DND-41 (cell line): ENCODE data around the gene NADK2.
"Not testable (repeated sequence)": the region's sequence is repeated elsewhere in the genome, so short reads cannot be mapped to it uniquely, and the experiment has no call there.

ENCODE experiments used
- ATAC-seq: fragments of 200-7000 bp; cut with Tn5 transposase; 3 replicates; pipeline ENCODE4 v1.9.1; 2021; ENCODE audit warnings: low read depth; ENCODE audit not compliant: insufficient read depth
- DNase-seq: peaks from one replicate; pipeline ENCODE4 v3.0.0-alpha.2; 2020
- H2AFZ ChIP-seq: 2 replicates; pipeline ENCODE4 v1.6.0; 2012; ENCODE audit warnings: low read depth, low read length
- H3K27ac ChIP-seq: 2 replicates; pipeline ENCODE4 v1.5.1; 2012; ENCODE audit warnings: low read length, inconsistent platforms
- H3K27me3 ChIP-seq: fragments of 200-600 bp; sonication (generic); 2 replicates; pipeline ENCODE4 v1.6.0; 2012; ENCODE audit warnings: low read length, mild to moderate bottlenecking, inconsistent platforms; ENCODE audit not compliant: insufficient read depth, poor library complexity
- H3K36me3 ChIP-seq: 2 replicates; pipeline ENCODE4 v1.5.1; 2012; ENCODE audit warnings: low read length, inconsistent platforms; ENCODE audit not compliant: insufficient read depth
- H3K4me1 ChIP-seq: 2 replicates; pipeline ENCODE4 v1.5.1; 2012; ENCODE audit warnings: mild to moderate bottlenecking, low read length; ENCODE audit not compliant: insufficient read depth
- H3K4me2 ChIP-seq: 2 replicates; pipeline ENCODE4 v1.6.0; 2012; ENCODE audit warnings: mild to moderate bottlenecking, moderate library complexity, low read length, inconsistent platforms; ENCODE audit not compliant: insufficient read depth
- H3K4me3 ChIP-seq, 2 experiments: fragments of 200-600 bp in 1 of 2; shearing (Covaris generic) in 1 of 2; 2 replicates each; pipeline ENCODE4 v1.5.1; 2012 to 2016; ENCODE audit warnings: inconsistent platforms in 2 of 2, low read length in 2 of 2, mild to moderate bottlenecking in 2 of 2, low read depth in 1 of 2, moderate library complexity in 1 of 2
- H3K79me2 ChIP-seq: 2 replicates; pipeline ENCODE4 v1.6.0; 2012; ENCODE audit warnings: low read length, inconsistent platforms; ENCODE audit not compliant: insufficient read depth
- H3K9ac ChIP-seq: 2 replicates; pipeline ENCODE4 v1.6.0; 2012; ENCODE audit warnings: low read depth, mild to moderate bottlenecking, inconsistent platforms, low read length, moderate library complexity
- H3K9me3 ChIP-seq: 2 replicates; pipeline ENCODE4 v1.5.1; 2012; ENCODE audit warnings: low read length, moderate library complexity, mild to moderate bottlenecking, inconsistent platforms; ENCODE audit not compliant: insufficient read depth, severe bottlenecking
- H4K20me1 ChIP-seq: 2 replicates; pipeline ENCODE4 v1.6.0; 2012; ENCODE audit warnings: low read length; ENCODE audit not compliant: insufficient read depth
- CTCF ChIP-seq: IDR thresholded peaks from 2 replicates; pipeline ENCODE4 v1.5.1; 2012; ENCODE audit warnings: borderline replicate concordance, low read length, moderate library complexity, mild to moderate bottlenecking; ENCODE audit not compliant: poor library complexity, severe bottlenecking; ENCODE audit errors: extremely low read depth
- EZH2 ChIP-seq: IDR thresholded peaks from 3 replicates; pipeline ENCODE4 v1.6.1; 2012; ENCODE audit warnings: borderline replicate concordance, low read depth, mild to moderate bottlenecking, moderate library complexity, low read length, inconsistent platforms; ENCODE audit not compliant: severe bottlenecking

The NADK2 gene

GRCh38 chr5:36198281-36198680, 43.4 kb downstream of the NADK2 start:
- no peaks in the 10 kb centered on the region for H3K4me1 ChIP-seq
- H3K79me2 ChIP-seq = no peaks in the 10 kb centered on the region
- ATAC-seq = no peak
- no peak overlapping the region for H3K4me3 ChIP-seq
- no peaks in the 10 kb centered on the region for H3K9me3 ChIP-seq
- no peaks in the 10 kb centered on the region for H3K27me3 ChIP-seq
- peaks cover 77% of the 10 kb centered on the region for H3K36me3 ChIP-seq
- no peak for DNase-seq
- H3K4me2 ChIP-seq = no peak overlapping the region
- TF ChIP-seq EZH2 (no peak), CTCF (no peak)
- H4K20me1 ChIP-seq = no peaks in the 10 kb centered on the region
- no peak overlapping the region for H3K9ac ChIP-seq
- H3K27ac ChIP-seq = no peak overlapping the region
- H2AFZ ChIP-seq = no peak overlapping the region

GRCh38 chr5:36193746-36194145, 48.0 kb downstream of the NADK2 start:
- Histone ChIP-seq H3K4me2 (no peak overlapping the region), H3K9me3 (peaks cover 6% of the 10 kb centered on the region), H3K36me3 (peaks cover 76% of the 10 kb centered on the region), H3K79me2 (no peaks in the 10 kb centered on the region), H2AFZ (no peak overlapping the region), H3K4me1 (no peaks in the 10 kb centered on the region), H3K27me3 (no peaks in the 10 kb centered on the region), H3K9ac (no peak overlapping the region), H3K4me3 (no peak overlapping the region), H3K27ac (no peak overlapping the region), H4K20me1 (no peaks in the 10 kb centered on the region)
- ATAC-seq (no peak), DNase-seq (no peak)
- TF ChIP-seq EZH2 (no peak), CTCF (no peak)

- ATAC-seq, H3K9ac ChIP-seq, H3K27me3 ChIP-seq, DNase-seq, H3K9me3 ChIP-seq, H3K4me2 ChIP-seq, H3K4me1 ChIP-seq, H3K27ac ChIP-seq, H3K4me3 ChIP-seq, H2AFZ ChIP-seq, H4K20me1 ChIP-seq, H3K79me2 ChIP-seq: not testable (repeated sequence)
- H3K36me3 ChIP-seq = peaks cover 52% of the 10 kb centered on the region
These were observed 57.3 kb downstream of the NADK2 start for GRCh38 chr5:36184408-36184807.

GRCh38 chr5:36181774-36182173, 60.0 kb downstream of the NADK2 start:
- H4K20me1 ChIP-seq = no peaks in the 10 kb centered on the region
- H3K27me3 ChIP-seq = no peaks in the 10 kb centered on the region
- no peak overlapping the region for H3K4me2 ChIP-seq
- H3K9me3 ChIP-seq = no peaks in the 10 kb centered on the region
- no peak overlapping the region for H3K4me3 ChIP-seq
- no peaks in the 10 kb centered on the region for H3K4me1 ChIP-seq
- DNase-seq = no peak
- no peaks in the 10 kb centered on the region for H3K79me2 ChIP-seq
- no peak for ATAC-seq
- peaks cover 76% of the 10 kb centered on the region for H3K36me3 ChIP-seq
- no peak overlapping the region for H2AFZ ChIP-seq
- TF ChIP-seq EZH2 (no peak), CTCF (no peak)
- H3K9ac ChIP-seq = no peak overlapping the region
- H3K27ac ChIP-seq = no peak overlapping the region
